Lung microvascular endothelial cell (primary cell): ENCODE measurements around the gene CEND1. TPM values are rescaled to one million over a fixed set of nuclear protein-coding genes. Genes with fewer than 3 reads are reported as not detected.

Experiments
- DNase-seq, 2 donors: peaks; one replicate each; pipeline versions ENCODE4 v3.0.0 to v3.0.0-alpha.2; 2010; ENCODE audit warnings: low read depth in 2 of 2
- total RNA-seq: library from RNA; depleted of rRNA; stranded (reverse); fragments of >200 nt; gene quantifications from 2 replicates; pipeline ENCODE4 v1.2.1, GENCODE V29; 2014

Gene CEND1
- total RNA-seq: under 0.01 TPM in 2 replicates

GRCh38 chr11:789943-790342, at the start of gene CEND1:
Gene CEND1, minus strand, starts transcription at chr11:790090. Its CDS starts 1,514 bp downstream, at chr11:788576.
- peak; percentile 34 to 45 for DNase-seq

- DNase-seq: no peak
Measured at GRCh38 chr11:839280-839623, 49.4 kb upstream of the CEND1 start.

- peak in 1 of 2 donors; percentile 56 for DNase-seq
Measured at GRCh38 chr11:838441-839279, 48.8 kb upstream of the CEND1 start.

GRCh38 chr11:837990-838307, 48.1 kb upstream of the CEND1 start:
- DNase-seq: no peak

GRCh38 chr11:837189-837989, 47.5 kb upstream of the CEND1 start:
- no peak for DNase-seq

GRCh38 chr11:836700-837099, 46.8 kb upstream of the CEND1 start:
- no peak for DNase-seq

- DNase-seq: no peak
Measured at GRCh38 chr11:836274-836673, 46.4 kb upstream of the CEND1 start.

GRCh38 chr11:834371-835316, 44.8 kb upstream of the CEND1 start:
- peak; percentile 82 to 83 for DNase-seq

GRCh38 chr11:833849-834311, 44.0 kb upstream of the CEND1 start:
- no peak for DNase-seq

GRCh38 chr11:833114-833791, 43.4 kb upstream of the CEND1 start:
- DNase-seq: peak; percentile 55 to 61

- DNase-seq: peak; percentile 68 to 72
Measured at GRCh38 chr11:832529-833113, 42.7 kb upstream of the CEND1 start, which contains the start of gene CD151. Gene CD151, plus strand, starts transcription at chr11:832952. Its CDS starts 3,118 bp downstream, at chr11:836070.

- DNase-seq: no peak
Measured at GRCh38 chr11:831961-832528, 42.2 kb upstream of the CEND1 start.

- peak in 1 of 2 donors; percentile 60 for DNase-seq
Measured at GRCh38 chr11:831118-831864, 41.4 kb upstream of the CEND1 start.

- DNase-seq: peak; percentile 73 to 90
Measured at GRCh38 chr11:830295-831117, 40.6 kb upstream of the CEND1 start.

- peak in 1 of 2 donors; percentile 48 for DNase-seq
Measured at GRCh38 chr11:829847-830294, 40.0 kb upstream of the CEND1 start.

GRCh38 chr11:829176-829846, 39.4 kb upstream of the CEND1 start:
- DNase-seq: peak; percentile 72 to 98

- no peak for DNase-seq
Measured at GRCh38 chr11:828506-829175, 38.8 kb upstream of the CEND1 start.
